HG03175 (cell line): ENCODE results near the gene LSM14B.
A peak's percentile ranks its signal among the peaks of the same experiment; 100 is the strongest.
"Not testable (repeated sequence)": the region's sequence is repeated elsewhere in the genome, so short reads cannot be mapped to it uniquely, and the experiment has no call there.

Source experiments
- ATAC-seq: cut with Tn5 transposase; IDR thresholded peaks from one replicate; pipeline ENCODE4 v1.9.1; 2021; ENCODE audit warnings: mild to moderate bottlenecking, moderate library complexity; ENCODE audit not compliant: unreplicated experiment

LSM14B gene

GRCh38 chr20:62112368-62112767 lies 9.9 kb upstream of the LSM14B start:
- ATAC-seq = no peak

GRCh38 chr20:62114894-62115293 lies 7.4 kb upstream of the LSM14B start:
- ATAC-seq = no peak

- not testable (repeated sequence) for ATAC-seq
Measured at GRCh38 chr20:62115800-62116407, 6.4 kb upstream of the LSM14B start.

GRCh38 chr20:62116558-62117361 lies 5.5 kb upstream of the LSM14B start:
- no peak for ATAC-seq

DNA sequence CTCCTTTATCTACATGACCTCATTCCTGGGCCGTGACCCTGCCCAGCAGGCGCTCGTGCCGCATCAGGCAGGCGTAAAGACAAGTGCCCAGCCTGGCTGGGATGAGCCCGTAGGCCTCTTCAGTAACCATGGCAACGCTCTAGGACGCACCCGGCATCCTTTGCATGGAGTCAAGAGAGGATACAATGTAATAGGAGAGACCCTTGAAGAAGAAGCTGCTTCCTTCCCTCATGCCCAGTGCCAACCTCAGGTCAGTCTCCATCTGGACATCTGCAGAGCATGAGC lies 5.0 kb upstream of the LSM14B start:
- ATAC-seq = no peak

GRCh38 chr20:62117658-62118057 lies 4.6 kb upstream of the LSM14B start:
- no peak for ATAC-seq

DNA sequence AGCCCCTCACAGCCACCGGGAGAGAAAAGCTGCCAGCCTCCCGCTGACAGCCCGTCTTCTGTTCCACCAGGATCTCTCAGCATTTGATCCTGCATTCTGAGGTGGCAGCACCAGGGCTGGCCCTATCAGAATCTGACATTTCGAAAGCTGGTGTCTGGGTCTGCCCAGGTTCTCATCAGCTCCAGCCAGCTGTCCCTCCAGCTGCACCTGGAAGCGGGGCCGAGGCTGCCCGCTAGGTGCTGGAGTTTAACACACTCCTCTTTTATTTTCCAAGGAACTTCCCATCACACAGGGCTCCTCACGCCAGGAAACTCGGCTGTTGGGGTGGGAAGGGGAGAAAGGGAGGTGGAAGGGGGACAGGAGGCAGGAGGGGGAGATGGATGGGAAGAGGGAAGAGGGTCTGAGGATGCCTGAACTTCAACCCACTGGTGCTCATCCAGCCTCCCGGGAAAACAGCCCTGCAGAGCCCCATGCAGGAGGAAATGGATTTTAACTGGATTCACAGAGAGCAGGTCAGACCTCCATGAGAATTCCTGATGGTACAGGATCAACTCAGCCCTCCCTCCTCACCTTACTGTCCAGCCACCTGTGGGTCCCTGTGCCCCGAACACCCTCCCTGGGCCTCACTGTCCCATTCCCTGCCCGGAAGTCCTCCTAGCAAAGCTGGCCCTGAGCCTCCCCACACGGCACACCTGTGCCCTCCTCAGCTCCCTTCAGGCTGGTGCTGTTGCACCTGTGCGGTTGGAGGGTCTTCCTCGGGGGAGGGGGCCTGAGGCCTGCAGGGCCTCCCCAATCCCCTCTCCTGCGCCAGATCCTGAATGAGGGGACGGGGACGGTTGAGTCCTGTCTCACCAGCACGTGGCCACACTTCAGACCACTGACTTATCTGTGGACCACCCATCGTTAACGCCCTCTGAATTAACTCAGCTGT lies 3.9 kb upstream of the LSM14B start:
- no peak for ATAC-seq

DNA sequence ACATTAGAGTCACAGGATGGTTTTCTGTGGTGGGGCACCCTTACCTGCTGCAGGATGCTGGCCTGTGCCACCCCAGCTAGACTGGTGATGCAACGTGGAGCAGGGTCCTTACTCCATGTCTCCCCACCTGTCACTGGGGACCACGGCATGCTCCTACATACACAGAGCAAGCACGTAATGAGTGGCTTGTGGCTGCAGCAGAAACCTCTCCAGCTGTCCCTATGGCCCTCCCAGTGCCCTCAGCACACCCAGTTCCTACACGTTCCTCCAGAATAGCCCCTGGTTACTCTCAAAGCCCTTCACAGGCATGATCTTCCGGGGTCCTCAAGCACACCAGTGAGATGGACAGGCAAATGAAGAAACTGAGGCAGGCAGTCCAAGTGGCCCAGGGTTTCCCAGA lies 3.2 kb upstream of the LSM14B start:
- ATAC-seq = no peak

GRCh38 chr20:62119591-62120364 lies 2.5 kb upstream of the LSM14B start:
- no peak for ATAC-seq

DNA sequence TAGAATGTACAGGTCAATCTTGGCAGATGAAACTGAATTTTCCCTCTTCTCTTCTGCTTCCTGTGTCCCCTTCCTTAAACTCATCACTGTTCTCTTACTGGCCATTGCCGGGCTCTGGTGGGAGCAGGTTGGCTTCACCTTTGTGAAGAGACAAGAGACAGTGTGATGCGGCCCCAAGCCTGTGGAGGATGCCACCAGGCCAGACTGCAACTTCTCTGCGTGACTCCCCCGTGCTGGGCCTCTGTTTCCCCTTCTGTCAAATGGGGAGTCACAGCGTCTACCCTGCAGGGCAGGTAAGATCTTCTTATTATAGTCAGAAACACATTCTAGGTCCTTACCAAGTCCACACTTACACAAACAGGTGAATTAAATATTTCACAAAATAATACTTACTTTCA lies 1.9 kb upstream of the LSM14B start:
- no peak for ATAC-seq

DNA sequence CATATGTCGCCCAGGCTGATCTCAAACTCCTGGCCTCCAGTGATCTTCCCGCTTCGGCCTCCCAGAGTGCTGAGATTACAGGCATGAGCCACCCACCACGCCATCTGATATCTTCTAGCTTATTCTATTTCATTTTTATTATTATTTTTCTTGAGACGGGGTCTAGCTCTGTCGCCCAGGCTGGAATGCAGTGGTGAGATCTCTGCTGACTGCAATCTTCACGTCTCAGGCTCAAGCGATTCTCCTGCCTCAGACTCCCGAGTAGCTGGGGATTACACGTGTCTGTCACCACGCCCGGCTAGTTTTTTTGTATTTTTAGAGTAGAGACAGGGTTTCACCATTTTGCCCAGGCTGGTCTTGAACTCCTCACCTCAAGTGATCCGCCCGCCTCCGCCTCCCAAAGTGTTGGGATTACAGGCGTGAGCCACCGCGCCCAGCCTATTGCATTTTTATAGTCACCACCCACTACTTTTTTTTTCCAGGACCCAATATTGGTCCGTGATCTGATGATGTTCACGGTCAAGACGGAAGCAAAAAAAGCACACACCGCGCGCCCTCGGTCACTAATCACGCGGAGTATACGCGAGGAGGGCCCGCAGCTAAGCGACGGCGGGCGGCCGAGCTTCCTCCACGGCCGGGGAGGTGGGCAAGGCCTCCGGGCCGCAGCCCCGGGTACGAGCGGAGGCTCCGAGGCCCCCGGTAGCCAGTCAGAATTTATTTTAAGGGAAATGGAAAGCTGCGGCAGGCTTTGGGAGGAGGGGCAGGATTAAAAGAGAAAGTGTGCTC lies 1.1 kb upstream of the LSM14B start:
- peak; percentile 6 for ATAC-seq

- peak; percentile 14 for ATAC-seq
Measured at GRCh38 chr20:62122654-62123449, 577 bp downstream of the LSM14B start.

- ATAC-seq = no peak
Measured at GRCh38 chr20:62123450-62124118, 1.3 kb downstream of the LSM14B start.

DNA sequence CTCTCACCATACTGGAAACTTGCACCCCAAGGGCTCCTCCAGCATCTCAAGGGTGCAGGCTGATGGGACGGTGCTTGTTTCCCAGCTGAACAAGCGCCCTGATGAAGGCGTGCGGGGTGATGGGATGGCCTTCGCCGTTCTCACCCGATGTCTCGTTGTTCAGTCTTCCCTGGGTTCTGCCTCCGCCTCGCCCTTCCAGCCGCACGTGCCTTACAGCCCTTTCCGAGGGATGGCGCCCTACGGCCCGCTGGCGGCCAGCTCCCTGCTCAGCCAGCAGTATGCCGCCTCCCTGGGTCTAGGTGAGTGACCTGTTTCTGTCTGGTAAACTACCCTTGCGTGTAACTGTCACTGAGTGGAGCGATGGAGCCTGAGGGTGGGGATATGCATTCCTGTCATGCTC lies 3.9 kb downstream of the LSM14B start:
- no peak for ATAC-seq

DNA sequence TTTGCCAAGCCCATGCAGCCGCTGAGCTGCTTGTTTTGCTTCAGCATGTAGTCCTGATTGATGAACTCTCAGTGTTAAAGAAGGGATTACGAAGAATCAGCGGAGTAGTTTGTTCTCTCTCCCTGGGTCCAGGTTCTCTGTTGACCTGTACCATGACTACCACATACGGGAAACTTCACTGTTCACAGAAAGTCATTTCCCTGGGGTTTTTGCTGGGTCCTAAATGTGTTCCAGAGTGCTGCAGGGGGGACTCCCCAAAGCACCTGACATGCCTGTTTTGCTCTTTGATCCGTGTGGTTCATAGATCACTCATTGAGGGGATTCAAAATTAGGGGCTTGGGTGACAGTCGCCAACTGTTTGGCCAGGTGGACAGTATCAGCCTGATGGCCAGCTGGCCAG lies 5.5 kb downstream of the LSM14B start:
- no peak for ATAC-seq

GRCh38 chr20:62128502-62128901 lies 6.2 kb downstream of the LSM14B start:
- no peak for ATAC-seq

DNA sequence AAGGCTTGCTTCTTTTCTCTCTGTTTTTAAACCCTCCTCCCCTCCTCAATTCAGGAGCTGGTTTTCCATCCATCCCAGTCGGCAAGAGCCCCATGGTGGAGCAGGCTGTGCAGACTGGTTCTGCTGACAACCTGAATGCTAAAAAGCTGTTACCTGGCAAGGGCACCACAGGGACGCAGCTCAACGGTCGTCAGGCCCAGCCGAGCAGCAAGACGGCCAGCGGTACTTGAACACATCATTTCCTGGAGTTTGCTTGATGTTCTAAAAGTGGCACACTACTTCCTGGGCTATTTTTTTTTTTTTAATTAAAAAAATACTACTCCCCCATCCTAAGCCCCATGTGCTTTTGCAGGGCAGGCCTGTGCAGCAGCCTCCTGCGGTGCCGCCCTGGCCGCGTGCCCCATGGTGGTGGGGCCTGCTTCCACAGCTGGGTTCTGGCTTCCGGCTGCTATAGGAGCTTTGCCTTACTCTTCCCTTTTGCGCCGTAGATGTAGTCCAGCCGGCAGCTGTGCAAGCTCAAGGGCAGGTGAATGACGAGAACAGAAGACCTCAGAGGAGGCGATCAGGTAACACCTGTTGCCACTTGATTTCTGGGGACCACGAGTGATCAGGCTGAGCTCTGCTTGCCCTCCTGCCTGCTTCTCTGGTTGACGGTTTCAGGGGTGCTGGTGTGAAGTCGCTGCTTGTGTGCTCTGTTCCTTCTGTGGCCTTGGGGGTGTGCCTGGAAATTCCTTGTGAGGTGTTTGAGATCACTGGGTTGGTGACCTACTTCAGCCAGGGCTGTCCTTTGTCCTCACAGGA lies 7.7 kb downstream of the LSM14B start:
- ATAC-seq = no peak
